ENCODE measurements around the gene MMS19.

- no peak for TF ChIP-seq CTCF (conservative IDR thresholded peaks at IDR 0.05; ENCODE audit: low read length)
- TF ChIP-seq EZH2phosphoT487 (IDR thresholded peaks at IDR 0.05; ENCODE audit: borderline replicate concordance, low read depth, low read length) = no peak
These were observed 32.2 kb downstream of the MMS19 start for GRCh38 chr10:97465982-97466381.
